Neutrophil (primary cell): ENCODE measurements around the gene ZBTB17.

Source experiments
- H3K27ac ChIP-seq: fragments of 200-600 bp; sonication (generic); 2 replicates; pipeline ENCODE4 v1.5.1; 2016; ENCODE audit warnings: mild to moderate bottlenecking, moderate library complexity
- H3K27me3 ChIP-seq: fragments of 200-600 bp; sonication (generic); 2 replicates; pipeline ENCODE4 v1.6.0; 2016; ENCODE audit warnings: mild to moderate bottlenecking
- H3K36me3 ChIP-seq: fragments of 200-600 bp; sonication (generic); 2 replicates; pipeline ENCODE4 v1.5.1; 2017
- H3K4me1 ChIP-seq, 2 experiments: fragments of 200-600 bp in 1 of 2; sonication (generic) in 1 of 2; 1 replicate in 1 of 2; 2 replicates in 1 of 2; pipeline versions ENCODE4 v1.5.1 to v1.6.1; 2013 to 2016; ENCODE audit warnings: low read depth in 1 of 2, low read length in 1 of 2, mild to moderate bottlenecking in 1 of 2, moderate library complexity in 1 of 2; ENCODE audit not compliant: control insufficient read depth in 1 of 2, insufficient read depth in 1 of 2
- H3K4me3 ChIP-seq, 2 experiments: fragments of 200-600 bp in 1 of 2; sonication (generic) in 1 of 2; 1 replicate in 1 of 2; 2 replicates in 1 of 2; pipeline ENCODE4 v1.5.1; 2013 to 2016; ENCODE audit warnings: low read depth in 1 of 2, low read length in 1 of 2, mild to moderate bottlenecking in 1 of 2, moderate library complexity in 1 of 2
- H3K9me3 ChIP-seq: fragments of 200-600 bp; sonication (generic); 2 replicates; pipeline ENCODE4 v1.5.1; 2016
- CTCF ChIP-seq: fragments of 200-600 bp; sonication (generic); IDR thresholded peaks from 2 replicates; pipeline ENCODE4 v1.5.1; 2016; ENCODE audit warnings: antibody characterized with exemption

Gene ZBTB17

GRCh38 chr1:15951341-15952153, 24.4 kb downstream of the ZBTB17 start:
- H3K9me3 ChIP-seq, result no peaks in the 10 kb centered on the region
- peaks cover 41 to 61% of the 10 kb centered on the region in 2 experiments for H3K4me1 ChIP-seq
- peaks cover 20% of the 10 kb centered on the region for H3K36me3 ChIP-seq
- TF ChIP-seq CTCF, result no peak
- no peaks in the 10 kb centered on the region for H3K27me3 ChIP-seq
- H3K4me3 ChIP-seq, result no peak overlapping the region
- H3K27ac ChIP-seq, result no peak overlapping the region

DNA sequence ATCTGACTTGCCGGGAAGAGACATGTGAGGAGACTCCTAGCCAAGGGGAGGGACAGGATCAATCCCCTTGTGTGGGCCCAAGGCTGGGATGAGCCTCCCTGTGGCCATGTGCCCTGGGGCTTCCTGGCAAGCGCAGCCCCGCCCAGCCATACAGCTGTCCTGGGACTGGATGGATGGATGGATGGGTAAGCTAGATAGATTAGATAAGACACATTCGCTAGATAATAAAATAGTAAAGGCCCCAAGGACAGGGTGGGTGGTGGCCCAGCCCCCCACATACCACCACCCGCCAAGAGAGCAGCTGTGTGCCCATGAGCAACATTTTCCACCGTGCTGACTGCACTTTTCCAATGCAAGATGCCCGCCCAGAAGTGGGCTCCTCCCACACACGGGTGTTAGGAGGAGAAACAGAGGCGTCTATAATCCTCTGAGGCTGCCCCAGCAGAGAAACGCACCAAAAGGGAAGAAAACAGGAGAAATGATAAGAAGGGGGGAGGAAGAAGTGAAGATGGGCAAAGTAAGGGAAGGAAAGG, 25.1 kb downstream of the ZBTB17 start:
- Histone ChIP-seq H3K27me3 (no peaks in the 10 kb centered on the region), H3K4me3 (no peak overlapping the region), H3K9me3 (no peaks in the 10 kb centered on the region), H3K4me1 (peaks cover 41 to 61% of the 10 kb centered on the region in 2 experiments), H3K36me3 (peaks cover 28% of the 10 kb centered on the region), H3K27ac (peak overlapping the region; percentile 62)
- TF ChIP-seq CTCF, result no peak

DNA sequence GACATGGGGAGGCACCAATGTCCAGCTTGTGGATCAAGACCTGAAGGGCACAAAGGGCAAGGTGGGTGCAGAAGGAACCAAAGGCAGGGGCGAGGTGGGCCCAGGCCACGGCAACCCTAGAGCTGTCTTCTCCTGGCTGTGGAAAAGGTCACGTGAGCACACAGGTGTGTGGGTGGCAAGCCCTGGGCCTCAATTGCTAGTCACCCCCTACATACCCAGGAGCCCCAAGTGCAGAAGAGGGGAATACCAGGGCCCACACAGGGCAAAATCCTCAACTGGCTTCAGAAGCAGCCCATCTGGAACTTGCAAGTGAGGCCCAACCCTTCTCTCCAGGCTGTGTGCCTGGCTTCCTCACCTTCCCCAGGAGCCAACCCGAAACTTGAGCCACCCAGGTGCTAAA, 25.6 kb downstream of the ZBTB17 start:
- Histone ChIP-seq H3K27ac (peak overlapping the region; percentile 62), H3K4me3 (no peak overlapping the region), H3K4me1 (peaks cover 41 to 61% of the 10 kb centered on the region in 2 experiments), H3K9me3 (no peaks in the 10 kb centered on the region), H3K36me3 (peaks cover 33% of the 10 kb centered on the region), H3K27me3 (no peaks in the 10 kb centered on the region)
- TF ChIP-seq CTCF, result no peak

- no peak for TF ChIP-seq CTCF
- Histone ChIP-seq H3K4me3 (no peak overlapping the region), H3K36me3 (peaks cover 39% of the 10 kb centered on the region), H3K27ac (peak overlapping the region; percentile 62), H3K27me3 (no peaks in the 10 kb centered on the region), H3K4me1 (peaks cover 41 to 61% of the 10 kb centered on the region in 2 experiments), H3K9me3 (no peaks in the 10 kb centered on the region)
Measured at GRCh38 chr1:15949453-15950245, 26.3 kb downstream of the ZBTB17 start.

DNA sequence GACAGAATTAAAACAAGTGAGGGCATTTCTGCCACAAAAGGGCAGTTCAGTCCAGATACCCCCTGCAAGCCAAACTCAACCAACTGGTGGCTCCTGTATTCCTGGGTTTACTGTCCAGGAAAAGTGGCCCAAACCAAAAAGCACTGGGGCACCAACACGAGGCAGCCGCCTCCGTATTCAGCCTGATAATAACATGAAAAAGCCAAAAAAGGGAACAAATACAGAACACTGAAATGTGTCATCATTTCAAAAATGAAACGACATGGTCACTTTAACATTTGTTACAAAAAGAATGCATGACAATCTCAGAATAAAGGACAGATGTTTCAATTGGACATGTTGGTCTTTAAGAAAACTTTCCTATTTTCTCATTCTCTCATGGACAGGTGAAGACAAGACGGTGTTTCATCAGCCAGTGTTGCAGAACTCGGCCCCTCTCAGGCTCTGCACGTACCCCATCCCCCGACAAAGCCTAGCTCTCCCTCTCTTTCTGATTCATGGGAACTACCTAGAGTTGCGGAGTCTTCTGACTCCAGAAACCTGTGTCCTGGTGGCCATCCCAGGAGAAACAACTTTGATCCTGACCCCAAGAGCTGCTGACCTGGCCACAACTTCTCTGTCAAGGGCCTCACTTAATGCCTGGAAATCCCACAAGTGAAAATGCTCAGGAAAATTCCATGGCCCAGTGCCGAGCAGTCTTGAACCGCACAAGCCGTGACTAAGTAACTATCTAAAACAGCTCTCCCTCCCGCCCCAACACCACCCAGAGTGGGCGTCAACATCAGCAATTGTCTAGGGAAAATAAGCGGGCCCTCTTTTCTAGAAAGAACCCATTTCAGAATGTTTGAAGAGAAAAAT, 27.1 kb downstream of the ZBTB17 start:
- Histone ChIP-seq H3K9me3 (no peaks in the 10 kb centered on the region), H3K4me1 (peaks cover 41 to 54% of the 10 kb centered on the region in 2 experiments), H3K4me3 (no peak overlapping the region), H3K36me3 (peaks cover 48% of the 10 kb centered on the region), H3K27ac (peak overlapping the region; percentile 62), H3K27me3 (no peaks in the 10 kb centered on the region)
- no peak for TF ChIP-seq CTCF
